Measurements from ENCODE around the gene EMILIN1.

- TF ChIP-seq, protein P1, sequence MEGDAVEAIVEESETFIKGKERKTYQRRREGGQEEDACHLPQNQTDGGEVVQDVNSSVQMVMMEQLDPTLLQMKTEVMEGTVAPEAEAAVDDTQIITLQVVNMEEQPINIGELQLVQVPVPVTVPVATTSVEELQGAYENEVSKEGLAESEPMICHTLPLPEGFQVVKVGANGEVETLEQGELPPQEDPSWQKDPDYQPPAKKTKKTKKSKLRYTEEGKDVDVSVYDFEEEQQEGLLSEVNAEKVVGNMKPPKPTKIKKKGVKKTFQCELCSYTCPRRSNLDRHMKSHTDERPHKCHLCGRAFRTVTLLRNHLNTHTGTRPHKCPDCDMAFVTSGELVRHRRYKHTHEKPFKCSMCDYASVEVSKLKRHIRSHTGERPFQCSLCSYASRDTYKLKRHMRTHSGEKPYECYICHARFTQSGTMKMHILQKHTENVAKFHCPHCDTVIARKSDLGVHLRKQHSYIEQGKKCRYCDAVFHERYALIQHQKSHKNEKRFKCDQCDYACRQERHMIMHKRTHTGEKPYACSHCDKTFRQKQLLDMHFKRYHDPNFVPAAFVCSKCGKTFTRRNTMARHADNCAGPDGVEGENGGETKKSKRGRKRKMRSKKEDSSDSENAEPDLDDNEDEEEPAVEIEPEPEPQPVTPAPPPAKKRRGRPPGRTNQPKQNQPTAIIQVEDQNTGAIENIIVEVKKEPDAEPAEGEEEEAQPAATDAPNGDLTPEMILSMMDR (IDR thresholded peaks at IDR 0.05; ENCODE audit: insufficient read depth, low read depth, low read length), result no peak
- TF ChIP-seq EZH2 (IDR thresholded peaks at IDR 0.05; ENCODE audit: insufficient read depth, low read length), result no peak
Measured at GRCh38 chr2:27049422-27050280, 28.8 kb upstream of the EMILIN1 start.

Data from astrocyte (in vitro differentiated cells and primary cell).